ENCODE results near the gene ADH1C.

Gene ADH1C

GRCh38 chr4:99351487-99351886 is 1.1 kb downstream of the ADH1C start:
- TF ChIP-seq CTCF (IDR thresholded peaks at IDR 0.05), result no peak

DNA sequence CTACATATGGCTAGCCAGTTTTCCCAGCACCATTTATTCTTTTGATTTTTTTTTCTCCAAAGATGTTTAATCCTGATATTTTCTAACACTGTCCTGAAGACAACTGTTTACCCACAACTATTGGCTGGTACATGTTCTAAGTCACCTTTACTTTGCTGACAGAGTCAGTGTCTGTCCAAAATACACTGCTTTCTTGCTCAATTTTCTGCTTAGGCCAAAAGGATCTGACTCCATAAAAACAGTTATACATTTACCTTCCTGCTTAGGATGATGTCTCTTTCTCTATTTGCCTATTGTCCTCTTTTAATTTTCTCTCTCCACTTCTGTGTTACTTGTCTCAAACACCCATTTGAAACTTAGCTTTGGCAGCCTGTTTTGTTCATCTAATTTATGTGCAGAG is 3.2 kb downstream of the ADH1C start:
- TF ChIP-seq CTCF (IDR thresholded peaks at IDR 0.05), result no peak

DNA sequence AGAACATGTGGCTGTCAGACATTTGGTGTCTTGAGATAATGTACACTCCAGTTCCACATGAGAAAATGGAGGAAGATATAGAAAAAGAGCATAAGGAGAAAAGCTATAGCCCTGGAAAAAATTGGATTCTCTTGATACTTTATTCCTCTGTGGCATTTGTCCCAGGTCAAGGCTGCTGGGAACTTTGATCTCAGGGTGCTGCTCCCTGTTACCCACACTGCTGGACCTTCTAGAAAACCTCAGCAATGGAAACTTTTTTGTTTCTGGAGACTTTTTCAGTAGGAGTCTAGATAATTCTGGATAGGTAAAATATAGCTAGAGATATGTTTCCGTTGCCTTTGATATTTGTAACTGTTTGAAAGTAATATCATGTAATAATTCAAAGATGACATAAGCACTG is 11.1 kb downstream of the ADH1C start:
- TF ChIP-seq CTCF (IDR thresholded peaks at IDR 0.05), result no peak

GRCh38 chr4:99339172-99339571 is 13.4 kb downstream of the ADH1C start:
- TF ChIP-seq CTCF (IDR thresholded peaks at IDR 0.05), result no peak

GRCh38 chr4:99336553-99336952 is 16.0 kb downstream of the ADH1C start:
- TF ChIP-seq CTCF (IDR thresholded peaks at IDR 0.05), result no peak

DNA sequence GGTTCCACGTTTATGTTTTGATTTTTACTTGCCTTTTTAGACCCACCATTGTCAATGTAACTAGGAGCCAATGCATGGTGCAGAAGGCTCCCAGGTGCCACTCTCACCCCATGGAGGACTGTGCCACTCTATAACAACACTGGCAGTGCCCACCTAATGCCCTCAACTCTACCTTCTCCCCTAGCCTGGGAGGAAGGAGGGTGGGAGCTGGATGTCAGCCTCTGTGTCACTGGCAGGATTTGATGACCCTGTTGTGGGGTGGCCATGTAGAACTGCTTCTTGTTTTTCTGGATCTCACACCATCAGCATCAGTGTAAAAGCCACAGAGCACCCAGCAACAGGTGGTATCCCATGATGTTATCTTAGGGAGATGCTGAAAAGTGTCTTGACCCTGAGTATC is 17.7 kb downstream of the ADH1C start:
- TF ChIP-seq CTCF (IDR thresholded peaks at IDR 0.05), result no peak

GRCh38 chr4:99330648-99331047 is 21.9 kb downstream of the ADH1C start:
- no peak for TF ChIP-seq CTCF (IDR thresholded peaks at IDR 0.05)

DNA sequence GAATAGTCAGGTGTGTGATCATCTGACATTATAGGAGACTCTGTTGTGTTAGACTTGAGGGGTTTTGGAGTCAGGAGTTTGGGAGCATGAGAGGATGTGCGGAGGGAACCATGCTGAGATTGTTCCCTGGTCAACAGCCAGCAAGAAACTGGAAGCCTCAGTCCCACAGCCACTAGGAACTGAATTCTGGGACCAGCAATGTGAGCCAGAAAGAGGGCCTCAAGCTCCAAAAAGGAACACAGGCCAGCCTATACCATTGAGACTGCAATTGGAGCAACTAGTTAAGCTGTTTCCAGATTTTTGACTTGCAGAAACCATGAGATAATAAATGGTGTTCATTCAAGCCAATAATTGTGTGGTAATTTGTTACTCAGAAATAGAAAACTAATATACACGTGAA is 22.7 kb downstream of the ADH1C start:
- TF ChIP-seq CTCF (IDR thresholded peaks at IDR 0.05), result no peak

Data from LNCAP (cell line).